Umbilical cord (tissue), 2 donors: ENCODE data around the gene MYH11. TPM values are rescaled to one million over a fixed set of nuclear protein-coding genes. Genes with fewer than 3 reads are reported as not detected.
"Not testable (repeated sequence)": the region's sequence is repeated elsewhere in the genome, so short reads cannot be mapped to it uniquely, and the experiment has no call there.

Source experiments
- DNase-seq: peaks from one replicate; pipeline ENCODE4 v3.0.0-alpha.2; 2015; ENCODE audit warnings: low spot score
- total RNA-seq: library from RNA; depleted of rRNA; stranded (reverse); fragments of >200 nt; gene quantifications from one replicate; pipeline ENCODE4 v1.2.3, GENCODE V29; 2014; ENCODE audit warnings: low replicate concordance; ENCODE audit not compliant: insufficient read depth

MYH11 gene
- total RNA-seq, 1 donor from 2014 or later = 1,356 TPM

DNA sequence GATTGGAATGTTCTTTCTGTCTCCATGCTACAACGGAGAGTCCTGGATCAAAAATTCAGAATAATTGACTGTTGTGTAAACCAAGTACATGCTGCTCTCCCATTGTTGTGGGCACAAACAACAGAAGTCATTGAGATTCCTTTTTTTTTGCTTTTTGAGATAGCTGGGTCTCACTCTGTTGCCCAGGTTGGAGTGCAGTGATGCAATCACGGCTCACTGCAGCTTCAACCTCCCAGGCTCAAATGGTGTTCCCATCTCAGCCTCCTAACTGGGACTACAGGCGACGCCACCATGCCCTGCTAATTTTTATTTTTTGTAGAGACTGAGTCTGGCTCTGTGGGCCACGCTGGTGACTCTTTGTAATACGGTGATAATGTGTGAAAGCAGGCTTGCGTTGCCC is 182.3 kb downstream of the MYH11 start:
- no peak for DNase-seq

DNA sequence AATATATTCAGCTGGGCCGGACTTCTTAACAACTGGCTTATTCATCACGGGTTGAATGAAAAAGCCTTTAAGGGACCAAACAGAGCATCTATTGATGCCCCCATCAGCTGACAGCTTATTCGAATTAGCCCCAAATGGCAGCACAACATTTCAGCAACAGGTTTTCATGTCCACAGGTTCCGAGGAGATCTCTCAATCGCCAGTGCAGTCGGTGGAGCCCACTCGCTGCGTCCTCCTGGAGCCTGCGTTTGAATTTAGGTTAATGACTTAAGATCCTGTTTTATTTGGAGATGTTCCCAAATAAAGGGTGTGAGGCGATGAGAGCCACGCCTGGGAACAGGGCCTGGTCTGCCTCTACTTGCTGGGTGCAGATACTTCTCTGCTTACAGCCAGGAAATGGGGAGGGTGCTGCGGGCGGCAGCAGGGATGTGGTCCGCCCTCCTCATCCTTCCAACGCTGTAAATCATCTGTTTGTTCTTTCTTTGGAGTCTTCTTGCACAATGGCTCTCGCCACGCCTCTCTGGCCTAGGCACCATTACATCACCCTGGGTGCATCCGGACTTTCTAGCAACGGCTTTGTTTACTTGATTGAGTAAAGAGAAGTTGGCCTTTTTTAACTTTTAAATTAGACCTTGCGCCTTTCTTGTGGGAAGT is 184.2 kb downstream of the MYH11 start:
- DNase-seq = peak; percentile 91

GRCh38 chr16:15672127-15672513 is 184.7 kb downstream of the MYH11 start:
- not testable (repeated sequence) for DNase-seq

GRCh38 chr16:15671530-15672117 is 185.2 kb downstream of the MYH11 start:
- no peak for DNase-seq

- no peak for DNase-seq
Observed at GRCh38 chr16:15667091-15667742, 189.6 kb downstream of the MYH11 start.

GRCh38 chr16:15665107-15665506 is 191.7 kb downstream of the MYH11 start:
- DNase-seq = no peak

- DNase-seq = no peak
Observed at GRCh38 chr16:15660203-15660601, 196.6 kb downstream of the MYH11 start.

DNA sequence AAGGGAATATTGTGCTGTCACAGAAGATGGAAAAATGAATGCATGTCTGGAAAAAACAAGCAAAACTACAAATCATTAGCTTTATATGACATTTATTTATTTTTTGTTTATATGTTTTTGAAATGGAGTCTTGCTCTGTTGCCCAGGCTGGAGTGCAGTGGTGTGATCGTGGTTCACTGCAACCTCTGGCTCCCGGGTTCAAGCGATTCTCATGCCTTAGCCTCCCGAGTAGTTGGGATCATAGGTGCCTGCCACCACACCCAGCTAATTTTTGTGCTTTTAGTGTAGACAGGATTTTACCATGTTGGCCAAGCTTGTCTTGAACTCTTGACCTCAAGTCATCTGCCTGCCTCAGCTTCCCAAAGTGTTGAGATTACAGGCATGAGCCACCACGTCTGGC is 198.3 kb downstream of the MYH11 start:
- no peak for DNase-seq

GRCh38 chr16:15658149-15658548 is 198.7 kb downstream of the MYH11 start:
- no peak for DNase-seq

- DNase-seq = not testable (repeated sequence)
Observed at GRCh38 chr16:15655561-15655960, 201.3 kb downstream of the MYH11 start.

DNA sequence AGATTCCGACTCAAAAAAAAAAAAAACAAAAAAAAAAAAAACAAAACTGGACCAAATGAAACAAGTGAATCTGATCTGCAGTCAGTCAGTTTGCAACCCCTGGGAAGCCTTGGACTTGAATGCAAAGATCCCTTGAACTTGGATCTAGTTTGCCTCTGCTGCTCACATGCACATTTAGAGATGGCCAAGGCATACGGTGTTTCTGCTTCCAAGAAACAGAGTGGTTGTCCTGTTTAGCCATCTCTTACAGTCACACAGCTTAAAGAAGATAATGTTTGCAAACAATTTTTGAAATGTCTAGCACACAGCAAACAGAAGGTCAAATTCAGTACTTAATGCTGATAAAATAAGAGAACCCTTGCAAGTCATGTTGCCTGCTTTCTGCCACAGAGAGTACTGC is 202.2 kb downstream of the MYH11 start:
- DNase-seq = no peak

DNA sequence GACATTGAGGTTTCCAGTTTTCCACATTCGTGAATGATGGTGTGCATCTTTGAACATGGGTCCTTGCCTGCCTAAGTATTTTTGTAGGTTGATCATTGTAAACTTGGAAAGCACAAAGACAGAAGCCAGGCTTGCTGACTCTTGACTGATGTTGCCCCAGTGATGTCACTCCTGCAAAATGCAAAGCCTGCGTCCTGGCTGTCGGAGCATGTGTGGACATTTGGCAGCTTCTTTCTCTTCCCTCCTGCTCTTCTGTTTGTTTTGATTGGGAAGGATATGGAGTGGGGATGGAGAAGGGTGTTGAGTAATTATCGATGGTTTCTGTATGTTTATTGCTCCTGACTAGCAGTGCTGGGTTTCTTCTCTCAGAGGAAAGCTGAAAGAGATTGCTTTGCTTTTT is 203.6 kb downstream of the MYH11 start:
- DNase-seq = peak; percentile 60

Other genes starting within 250 kb of the MYH11 start
- 22.4 TPM for gene MARF1, start 213.9 kb downstream of the MYH11 start, total RNA-seq
- 67.7 TPM for gene NDE1, start 206.8 kb downstream of the MYH11 start, total RNA-seq
- gene CEP20, start 31.6 kb upstream of the MYH11 start, total RNA-seq = 45.3 TPM
- 11.6 TPM for gene ABCC1, start 92.6 kb upstream of the MYH11 start, total RNA-seq